UCSD-AML1 (cell line): ENCODE results near the gene ZNF576.
"Not testable (repeated sequence)": the region's sequence is repeated elsewhere in the genome, so short reads cannot be mapped to it uniquely, and the experiment has no call there.

Experiments used
- DNase-seq: peaks from one replicate; lab custom pipeline; 2025; ENCODE audit not compliant: unreplicated experiment; lab: John Stamatoyannopoulos, UW

ZNF576 gene

DNA sequence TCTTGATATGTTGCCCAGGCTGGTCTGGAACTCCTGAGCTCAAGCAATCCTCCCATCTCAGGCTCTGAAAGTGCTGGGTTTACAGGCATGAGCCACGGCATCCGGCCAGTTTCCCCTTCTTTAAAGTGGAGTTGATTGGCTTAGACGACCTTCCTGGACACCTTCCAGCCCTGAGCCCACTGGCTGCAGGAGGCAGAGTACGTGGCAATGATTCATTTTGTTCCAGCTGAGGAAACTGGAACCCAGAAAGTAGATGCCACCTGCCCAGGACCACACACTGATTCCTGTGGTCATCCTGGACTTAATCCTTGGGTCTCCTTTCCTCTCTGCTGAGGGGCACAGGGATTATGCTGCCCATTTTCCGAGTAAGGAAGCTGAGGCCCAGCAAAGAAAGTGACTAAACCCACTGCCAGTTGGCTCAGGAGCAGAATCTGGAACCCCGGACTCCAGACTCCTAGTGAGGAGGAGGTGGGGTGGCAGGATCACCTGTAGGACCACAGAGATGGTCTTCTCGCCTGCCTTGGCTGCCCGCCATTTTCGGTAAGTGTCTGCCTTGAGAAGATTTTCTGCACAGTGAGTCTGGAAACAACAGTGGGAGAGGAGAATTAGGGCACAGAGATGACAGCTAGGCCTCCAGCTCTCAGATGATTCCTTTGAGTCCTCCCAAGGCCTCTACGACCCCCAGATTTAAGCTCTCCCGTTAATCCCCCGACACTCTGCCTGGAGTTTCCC, 21.8 kb upstream of the ZNF576 start:
- no peak for DNase-seq

DNA sequence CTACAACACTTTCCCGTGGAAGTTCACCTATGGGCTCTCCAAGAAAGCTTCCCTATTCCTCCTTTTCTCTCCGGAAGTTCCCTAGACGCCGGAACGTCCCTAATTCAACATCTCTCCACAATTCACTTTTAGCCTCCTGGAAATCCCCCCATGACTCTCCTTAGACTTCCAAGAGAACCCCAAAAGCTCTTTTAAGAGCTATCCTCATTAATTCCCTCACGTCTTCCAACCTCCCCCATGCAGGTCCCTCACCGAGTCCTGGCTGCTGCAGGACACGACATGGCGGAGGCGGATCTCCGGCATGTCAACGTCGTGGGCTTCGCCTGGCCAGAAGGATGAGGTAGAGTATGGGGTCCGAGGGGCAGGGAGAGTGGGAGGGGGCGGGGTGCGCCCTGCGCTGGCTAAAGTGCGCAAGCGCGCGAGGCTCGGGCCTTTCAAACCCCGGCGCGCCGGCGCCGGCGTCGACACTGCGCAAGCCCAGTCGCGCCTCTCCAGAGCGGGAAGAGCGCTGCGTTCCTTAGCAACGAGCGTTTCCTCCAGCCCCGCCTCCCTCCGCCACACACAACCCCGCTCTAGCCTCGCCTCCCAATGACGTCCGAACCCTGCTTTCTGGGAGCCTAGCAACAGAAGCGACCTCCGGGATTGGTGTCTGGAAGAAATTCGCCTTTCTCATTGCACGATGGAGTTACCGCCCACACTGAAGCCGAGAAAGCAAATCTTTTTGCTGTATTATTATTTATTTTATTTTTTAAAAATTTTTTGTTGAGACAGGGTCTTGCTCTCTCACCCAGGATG, 21.0 kb upstream of the ZNF576 start, which contains the start of the genes PINLYP and XRCC1:
Gene PINLYP (plus strand): TSS at position 646 of the 795 bp plus-strand sequence. CDS start 1,391 bp downstream, outside the sequence.
Gene XRCC1 (minus strand): TSS at position 372 of the 795 bp plus-strand sequence. CDS start 69 bp downstream, at position 303.
- DNase-seq = peak; percentile 98

DNA sequence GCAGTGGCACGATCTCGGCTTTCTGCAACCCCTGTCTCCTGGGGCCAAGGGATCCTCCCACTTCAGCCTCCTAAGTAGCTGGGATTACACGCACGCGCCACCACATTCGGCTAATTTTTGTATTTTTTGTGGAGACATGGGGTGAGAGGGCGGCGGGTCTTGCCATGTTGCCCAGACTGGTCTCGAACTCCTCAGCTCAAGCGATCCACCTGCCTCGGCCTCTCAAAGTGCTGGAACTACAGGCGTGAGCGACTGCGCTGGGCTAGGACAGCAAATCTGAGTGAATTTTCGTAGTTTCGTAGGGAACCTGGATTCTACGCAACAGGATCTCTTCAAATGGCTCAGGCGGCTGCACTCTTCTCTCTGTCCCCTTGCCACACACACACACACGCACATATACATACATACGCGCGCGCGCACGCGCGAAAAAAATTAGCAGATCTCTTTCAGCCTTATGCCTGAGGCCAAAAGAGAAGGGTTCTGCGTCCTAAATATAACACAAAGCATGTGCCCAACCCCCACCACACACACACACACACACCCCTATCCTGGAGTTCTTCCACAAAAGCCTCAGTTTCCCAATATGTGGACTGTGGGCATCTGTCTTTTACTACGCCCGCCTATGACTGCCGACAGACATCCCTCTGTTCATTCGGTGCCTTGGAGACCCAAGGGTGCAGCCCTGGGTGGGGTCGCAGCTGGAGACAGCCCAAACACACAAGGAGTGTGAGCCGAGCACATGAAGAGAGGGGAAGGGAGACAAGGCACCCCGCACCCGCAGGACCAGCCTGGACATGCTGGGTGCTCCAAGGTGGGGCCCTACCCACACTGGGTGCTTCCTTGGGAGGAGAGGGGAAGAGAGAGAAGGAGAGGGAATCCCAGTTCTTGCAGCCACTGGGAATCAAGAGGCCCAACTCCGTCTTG, 20.2 kb upstream of the ZNF576 start:
- no peak for DNase-seq

DNA sequence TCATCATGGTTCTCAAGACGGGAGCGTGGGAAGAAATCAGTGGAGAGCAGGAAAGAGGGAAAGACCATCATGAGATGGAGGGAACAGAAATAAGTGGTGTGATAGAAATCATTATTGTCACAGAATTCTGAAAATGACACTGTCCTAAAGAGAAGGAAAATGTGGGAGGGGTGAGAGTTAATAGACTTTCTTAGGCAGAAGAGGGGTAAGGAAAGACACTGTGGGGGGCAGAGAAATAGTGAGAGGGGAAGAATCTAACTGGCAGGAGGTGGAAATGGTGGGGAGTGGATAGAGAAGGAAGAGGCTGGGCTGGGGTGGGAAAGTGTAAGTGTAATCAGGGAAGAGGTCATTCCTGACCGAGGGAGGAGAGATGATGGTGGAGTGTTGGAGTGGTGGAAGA, 17.6 kb upstream of the ZNF576 start:
- DNase-seq = no peak

DNA sequence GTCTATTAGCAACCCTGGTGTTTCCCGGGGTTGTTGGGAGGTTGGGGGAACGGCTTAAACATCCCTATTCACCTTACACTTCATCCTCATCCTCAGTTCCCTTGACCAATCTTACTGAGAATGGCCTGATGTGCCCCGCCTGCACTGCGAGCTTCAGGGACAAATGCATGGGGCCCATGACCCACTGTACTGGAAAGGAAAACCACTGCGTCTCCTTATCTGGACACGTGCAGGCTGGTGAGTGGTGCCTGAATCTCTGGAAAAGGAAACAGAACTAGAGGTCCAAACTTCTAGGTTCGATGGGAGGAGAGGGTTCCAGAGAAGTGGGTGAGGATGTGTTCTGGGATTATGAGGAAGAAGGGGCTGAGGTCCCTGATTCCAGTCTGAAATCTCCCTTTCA, 14.9 kb upstream of the ZNF576 start:
- peak; percentile 15 for DNase-seq

DNA sequence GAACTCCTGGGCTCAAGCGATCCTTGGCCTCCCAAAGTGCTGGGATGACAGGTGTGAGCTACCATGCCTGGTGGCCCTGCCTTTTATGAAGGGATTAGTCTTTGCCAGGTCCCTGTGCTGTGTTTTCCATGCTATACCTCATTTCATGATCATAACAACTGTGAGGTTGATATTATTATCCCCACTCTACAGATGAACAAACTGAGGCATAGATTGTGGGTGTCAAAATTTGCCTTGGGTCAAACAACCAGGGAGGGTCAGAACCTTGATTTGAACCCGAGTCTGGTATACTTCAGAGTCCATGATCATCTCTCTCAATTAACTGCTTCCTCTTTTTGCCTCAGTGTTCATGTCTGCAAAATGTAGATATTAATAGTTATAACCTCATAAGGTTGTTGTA, 13.9 kb upstream of the ZNF576 start:
- DNase-seq = no peak

DNA sequence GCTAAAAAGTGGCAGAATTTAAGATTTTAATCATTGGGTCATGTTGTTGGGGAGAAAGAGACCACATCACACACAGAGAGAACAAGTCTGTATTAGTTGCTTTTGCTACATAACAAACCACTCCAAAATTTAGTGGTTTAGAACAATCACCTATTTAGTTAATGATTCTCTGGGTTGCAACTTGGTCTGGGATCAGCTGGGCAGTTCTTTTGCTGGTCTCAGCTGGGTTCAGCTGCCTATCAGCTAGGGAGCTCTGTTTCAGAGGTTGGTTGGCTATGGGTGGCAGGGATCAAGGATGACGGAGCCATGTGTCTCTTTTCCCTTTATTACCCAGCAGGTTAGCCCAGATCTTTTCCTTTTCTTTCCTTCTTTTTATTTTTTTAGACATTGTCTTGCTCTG, 11.9 kb upstream of the ZNF576 start:
- no peak for DNase-seq

DNA sequence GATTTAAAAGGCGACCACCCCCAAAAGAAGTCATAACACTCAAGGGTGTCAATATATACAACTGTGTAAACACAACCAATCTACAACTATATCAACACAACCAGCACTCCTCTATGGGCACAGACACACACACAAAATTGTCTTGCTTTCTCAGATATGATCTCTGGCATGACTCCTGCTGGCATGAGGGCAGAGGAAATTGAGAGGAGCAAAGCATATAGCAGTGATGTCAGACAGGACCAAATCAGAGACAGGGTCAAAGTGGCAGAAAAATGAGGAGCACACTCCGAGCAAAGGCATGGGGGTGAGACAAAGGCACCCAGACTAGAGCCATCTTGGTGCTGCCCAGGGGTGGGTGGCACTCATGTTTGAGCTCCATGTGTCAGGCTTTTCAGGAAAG, 10.0 kb upstream of the ZNF576 start:
- no peak for DNase-seq

DNA sequence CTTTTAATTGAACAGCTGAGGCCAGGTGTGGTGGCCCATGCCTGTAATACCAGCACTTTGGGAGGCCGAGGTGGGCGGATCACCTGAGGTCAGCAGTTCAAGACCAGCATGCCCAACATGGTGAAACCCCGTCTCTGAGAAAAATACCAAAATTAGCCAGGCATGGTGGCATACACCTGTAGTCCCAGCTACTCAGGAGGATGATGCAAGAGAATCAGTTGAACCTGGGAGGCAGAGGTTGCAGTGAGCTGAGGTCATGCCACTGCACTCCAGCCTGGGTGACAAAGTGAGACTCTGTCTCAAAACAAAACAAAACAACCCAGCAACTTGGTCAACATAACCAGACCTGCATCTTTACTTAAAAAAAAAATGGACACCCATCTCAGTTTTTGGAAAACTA, 9.4 kb upstream of the ZNF576 start:
- not testable (repeated sequence) for DNase-seq

DNA sequence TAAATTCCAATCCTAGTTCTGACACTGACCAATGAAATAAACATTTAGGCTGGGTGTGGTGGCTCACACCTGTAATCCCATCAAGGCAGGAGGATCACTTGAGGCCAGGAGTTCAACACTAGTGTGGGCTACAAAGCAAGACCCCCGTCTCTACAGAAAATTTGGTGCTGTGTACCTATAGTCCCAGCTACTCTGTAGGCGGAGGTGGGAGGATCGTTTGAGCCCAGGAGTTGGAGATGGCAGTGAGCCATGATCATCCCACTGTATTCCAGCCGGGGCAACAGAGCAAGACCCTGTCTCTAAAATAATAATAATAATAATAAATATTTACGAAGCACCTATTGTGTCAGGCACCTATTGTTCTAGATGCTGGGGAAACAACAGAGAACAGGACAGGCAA, 7.1 kb upstream of the ZNF576 start:
- DNase-seq = no peak

DNA sequence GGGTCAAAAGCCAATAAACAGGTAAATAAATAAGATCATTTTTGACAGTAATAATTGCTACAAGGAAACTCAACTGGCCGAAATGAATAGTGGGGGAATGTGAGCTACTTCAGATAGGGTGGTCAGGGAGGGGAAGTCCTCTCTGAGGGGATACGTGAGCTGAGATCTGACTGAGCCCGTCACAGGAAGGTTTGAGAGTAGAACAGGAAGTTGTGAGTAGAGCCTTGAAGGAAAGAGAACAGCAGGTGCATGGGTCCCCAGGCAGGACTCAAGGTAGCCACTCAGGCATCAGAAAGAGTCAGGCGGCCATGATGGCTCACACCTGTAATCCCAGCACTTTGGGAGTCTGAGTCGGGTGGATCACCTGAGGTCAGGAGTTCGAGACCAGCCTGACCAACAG, 6.7 kb upstream of the ZNF576 start:
- no peak for DNase-seq

DNA sequence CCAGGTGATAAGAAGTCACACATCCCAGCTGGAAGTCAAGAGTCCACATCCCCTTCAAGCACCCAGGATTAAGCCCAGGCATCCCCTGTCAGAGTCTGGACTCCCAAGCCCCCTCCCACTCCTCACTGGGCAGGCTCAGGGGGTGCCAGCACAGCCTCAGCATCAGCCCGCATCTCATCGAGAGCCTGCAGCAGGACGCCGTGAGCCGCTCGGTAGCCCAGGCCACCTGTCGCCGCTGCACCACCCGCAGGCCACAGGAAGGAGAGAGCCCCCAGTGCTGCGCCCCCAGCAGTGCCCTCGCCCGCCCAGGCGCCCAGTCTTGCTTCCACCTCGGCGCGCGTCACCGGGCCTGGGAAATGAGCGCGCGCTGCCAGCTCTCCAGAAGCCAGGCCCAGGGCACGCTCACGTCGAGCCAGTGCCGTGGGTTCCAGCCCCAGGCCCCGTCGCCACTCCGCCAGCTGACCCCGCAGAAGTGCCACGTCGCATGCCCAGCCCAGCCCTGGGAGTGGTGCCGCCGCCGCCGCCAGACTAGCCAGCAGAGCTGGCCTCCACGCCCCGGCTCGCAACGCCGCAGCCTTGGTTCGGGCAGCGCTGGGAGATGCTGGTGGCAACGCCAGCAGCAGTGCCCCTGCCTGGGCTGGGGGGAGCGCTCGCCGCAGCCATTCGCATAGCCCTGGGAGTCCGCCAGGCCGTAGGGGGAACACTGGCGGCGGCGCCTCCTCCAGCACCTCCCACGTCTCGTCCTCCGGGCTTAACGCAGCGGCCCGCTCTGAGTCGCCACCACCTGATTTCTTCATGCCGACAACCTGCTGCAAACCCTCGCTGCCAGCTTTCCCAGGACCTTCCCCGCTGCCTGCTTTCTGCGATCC, 4.3 kb upstream of the ZNF576 start:
- no peak for DNase-seq

DNA sequence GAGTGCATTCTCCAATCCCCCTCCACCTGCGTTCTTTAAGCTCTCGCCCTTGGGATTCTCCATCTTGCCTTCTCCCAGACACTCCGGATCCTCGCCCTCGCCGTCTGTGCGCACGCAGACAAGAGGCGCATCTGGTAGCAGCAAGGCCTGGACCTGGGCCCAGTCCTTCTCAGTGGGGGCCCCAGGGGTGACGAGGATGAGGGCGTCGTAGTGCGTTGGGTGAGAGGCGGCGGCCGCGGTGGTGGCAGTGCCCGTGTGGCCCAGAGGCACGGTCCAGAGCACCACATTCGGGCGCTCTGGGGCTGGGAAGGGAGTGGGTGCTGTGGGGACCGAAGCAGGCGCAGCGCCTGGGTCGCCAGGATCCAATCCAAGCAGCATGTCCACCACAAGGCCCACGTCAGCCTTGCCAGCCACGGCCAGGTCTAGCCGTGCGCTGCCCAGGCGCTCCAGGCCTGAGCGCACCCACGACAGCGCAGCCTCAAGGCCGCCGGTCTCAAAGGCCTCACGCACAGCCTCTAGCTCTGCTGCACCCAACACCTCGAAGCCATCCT, 3.5 kb upstream of the ZNF576 start:
- no peak for DNase-seq

DNA sequence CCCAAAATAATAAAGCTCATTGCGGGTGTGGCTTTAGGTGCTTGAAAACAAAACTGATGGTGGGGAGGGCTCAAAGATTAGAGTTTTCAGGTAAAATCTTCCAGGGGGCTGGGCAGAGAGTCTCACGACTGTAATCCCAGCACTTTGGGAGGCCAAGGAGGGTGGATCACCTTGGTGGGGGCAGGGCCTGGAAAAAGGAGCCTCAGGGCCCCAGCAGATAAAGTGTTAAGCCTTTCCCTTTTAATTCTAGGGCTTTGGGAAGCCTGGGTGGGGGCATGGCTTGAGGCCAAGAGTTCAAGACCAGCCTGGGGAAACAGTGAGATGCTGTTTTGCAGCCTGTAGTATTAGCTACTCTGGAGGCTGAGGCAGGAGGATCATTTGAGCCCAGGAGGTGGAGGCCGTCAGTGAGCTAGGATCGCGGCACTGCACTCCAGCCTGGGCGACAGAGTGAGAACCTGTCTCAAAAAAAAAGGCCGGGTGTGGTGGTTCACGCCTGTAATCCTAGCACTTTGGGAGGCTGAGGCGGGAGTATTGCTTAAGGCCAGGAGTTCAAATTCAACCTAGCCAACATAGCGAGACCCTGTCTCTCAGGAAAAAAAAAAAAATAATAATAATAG, 2.2 kb upstream of the ZNF576 start:
- no peak for DNase-seq

DNA sequence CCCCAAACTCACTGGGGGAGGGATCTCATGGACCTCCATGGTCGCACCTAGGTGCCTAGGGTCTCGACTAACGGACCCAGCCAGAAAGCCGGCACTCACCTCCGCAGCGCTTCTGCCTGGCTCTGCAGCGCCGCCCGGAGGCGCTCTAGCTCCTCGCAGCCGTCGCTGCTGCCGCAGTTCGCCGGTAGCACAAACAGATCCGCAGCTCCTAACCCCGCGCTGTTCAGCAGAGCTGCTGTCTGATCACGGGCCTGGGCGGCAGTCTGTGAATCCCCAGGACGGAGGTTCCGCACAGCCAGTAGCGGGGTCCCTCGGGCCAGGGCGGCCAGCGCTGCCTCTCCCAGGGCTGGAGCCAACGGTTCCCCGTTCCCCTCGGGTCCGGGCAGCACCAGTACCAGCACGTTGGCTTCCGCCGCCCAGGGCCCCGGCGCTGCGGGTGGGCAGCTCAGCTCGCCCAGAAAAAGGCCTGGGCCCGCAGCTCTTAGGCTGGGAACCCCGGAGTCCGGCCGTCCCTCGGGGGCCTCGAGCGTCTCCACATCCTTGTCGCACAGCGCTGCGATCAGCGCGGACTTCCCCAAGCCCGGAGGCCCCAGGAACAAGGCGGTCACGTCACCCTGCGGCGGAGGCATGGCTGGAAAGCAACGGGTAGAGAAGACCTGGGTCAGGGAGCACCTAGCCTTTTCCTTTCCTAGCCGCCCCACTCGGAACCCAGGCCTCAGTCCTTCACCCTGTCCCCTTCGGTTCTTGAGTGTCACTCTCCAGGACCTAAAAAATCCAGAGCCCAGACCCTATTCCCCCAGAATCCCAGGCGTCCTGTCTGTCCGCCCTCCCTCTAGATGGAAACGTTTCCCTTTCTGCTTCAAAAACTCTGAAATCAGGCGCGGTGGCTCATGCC, 1.4 kb upstream of the ZNF576 start:
- DNase-seq = peak; percentile 78

DNA sequence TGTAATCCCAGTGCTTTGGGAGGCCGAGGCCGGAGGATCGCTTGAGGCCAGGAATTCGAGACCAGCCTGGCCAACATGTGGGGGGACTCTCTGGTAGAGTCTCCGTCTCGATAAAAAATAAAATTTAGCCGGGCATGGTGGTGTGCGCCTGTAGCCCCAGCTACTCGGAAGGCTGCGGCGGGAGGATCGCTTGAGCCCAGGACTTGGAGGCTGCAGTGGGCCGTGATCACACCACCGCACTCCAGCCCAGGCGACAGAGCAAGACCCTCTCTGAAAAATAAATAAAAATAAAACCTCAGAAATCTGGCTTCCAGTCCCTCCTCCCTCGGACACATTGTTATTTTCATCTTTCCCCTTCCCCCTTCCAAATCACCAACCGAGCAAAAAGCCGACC, 793 bp upstream of the ZNF576 start:
- no peak for DNase-seq

DNA sequence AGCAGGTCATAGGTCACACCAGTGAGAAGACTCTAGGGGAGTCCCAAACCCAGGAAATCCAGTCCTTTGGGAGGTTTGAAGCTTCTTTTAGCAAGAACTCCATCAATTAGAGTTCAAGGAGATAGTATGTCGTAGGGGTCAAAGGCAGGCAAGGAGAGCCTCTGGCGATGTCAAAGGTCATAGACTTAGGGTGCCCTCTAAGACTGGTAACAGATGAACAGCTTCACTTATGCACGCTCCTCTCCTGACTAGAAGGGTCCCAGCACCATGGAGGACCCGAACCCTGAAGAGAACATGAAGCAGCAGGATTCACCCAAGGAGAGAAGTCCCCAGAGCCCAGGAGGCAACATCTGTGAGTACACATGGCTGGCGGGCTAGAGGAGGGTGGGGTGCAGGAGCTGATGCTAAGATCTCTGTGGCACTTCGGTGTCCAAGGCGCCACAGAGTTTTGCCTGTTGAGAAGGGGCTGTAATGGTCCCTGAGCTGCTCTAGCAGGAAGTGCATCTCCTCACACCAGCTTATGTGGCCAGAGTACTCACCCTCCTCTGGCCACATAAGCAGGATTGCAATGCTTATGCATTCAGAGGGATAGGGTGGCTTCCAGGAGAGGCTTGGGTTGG, 557 bp downstream of the ZNF576 start:
- peak; percentile 18 for DNase-seq

DNA sequence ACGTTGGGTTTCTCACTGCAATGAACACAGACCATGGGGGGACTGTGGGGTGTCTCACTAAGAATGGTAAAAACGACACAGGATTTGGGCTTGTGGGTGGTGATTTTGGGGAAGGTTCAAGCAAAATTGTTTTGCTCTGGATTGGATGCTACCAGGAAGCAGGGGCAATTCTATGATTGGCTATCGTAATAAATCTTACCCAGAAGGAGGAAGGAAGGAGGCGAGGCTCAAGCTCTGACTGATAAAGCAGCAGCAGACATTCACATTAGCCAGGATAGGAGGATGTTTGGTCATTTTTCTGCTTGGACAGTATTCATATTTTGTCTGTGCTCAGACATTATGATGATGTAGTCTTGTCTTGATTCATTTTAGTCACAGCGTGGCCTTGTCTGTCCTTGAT, 1.5 kb downstream of the ZNF576 start:
- DNase-seq = no peak
